ENCODE measurements around the gene IFIT1B. TPM values are rescaled to one million over a fixed set of nuclear protein-coding genes. Genes with fewer than 3 reads are reported as not detected.
"Not testable (repeated sequence)": the region's sequence is repeated elsewhere in the genome, so short reads cannot be mapped to it uniquely, and the experiment has no call there.

IFIT1B gene, protein sequence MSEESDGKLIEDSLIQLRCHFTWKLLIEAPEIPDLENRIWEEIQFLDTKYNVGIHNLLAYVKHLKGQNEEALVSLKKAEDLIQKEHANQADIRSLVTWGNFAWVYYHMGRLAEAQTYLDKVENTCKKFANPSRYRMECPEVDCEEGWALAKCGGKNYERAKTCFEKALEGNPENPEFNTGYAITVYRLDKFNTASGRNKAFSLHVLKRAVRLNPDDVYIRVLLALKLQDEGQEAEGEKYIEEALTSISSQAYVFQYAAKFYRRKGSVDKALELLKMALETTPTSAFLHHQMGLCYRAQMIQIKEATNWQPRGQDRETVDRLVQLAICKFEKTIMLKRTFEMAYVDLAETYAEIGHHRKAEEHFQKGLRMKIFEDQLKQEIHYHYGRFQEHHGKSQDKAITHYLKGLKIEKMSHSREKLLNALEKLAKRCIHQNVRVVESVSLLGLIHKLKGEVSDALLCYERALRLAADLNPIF
- not detected in 2 replicates for total RNA-seq (2014; rRNA removed; shearing (Covaris generic))
- polyA plus RNA-seq (2014; cell fraction: nucleus; rRNA removed), result not detected in 2 replicates

DNA sequence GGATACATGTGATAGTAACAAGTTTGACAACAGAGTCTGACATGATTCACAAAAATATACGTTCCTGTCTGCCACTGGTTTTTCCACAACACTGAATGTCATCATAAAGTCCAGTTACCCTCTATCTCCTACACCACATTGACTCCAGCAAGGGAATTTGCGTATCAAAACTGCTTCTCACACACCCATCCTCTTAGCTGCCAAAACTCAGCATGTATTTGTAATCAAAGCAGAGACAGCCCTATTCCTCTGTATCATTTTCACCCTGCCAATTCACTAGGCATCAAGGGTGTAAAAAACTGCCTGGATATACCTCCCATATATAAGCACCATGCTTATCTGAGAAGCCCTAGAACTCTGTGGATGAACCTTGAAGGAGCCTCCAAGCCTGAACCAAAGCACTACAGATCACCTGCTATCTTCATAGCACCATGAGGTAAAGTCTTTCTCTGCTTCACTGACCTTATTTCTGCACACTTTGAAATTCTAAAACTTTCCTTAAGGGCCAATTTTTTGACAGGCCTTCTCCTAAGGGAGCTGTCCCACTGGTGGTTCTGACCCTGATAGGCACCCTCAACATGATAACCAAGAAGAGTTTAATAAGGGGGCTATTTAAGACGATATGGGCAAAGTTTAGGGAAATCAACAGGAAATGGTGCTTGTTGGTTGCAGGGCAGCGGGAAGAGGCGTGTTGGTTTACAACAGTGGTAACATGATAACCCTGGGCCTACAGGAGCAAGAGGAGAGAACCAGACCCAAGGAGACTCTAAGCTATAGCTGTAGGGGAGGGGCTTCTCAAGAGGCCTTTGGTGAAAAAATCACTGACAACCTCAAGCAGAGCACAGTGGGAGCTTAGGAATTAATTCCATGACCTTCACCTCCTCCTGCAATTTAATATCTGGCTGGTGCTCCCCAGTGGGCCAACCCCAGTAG lies at the start of gene IFIT1B:
Gene IFIT1B (plus strand): TSS at position 352 of the 933 bp plus-strand sequence. CDS start 80 bp downstream, at position 432.
- DNase-seq (ENCODE audit: extremely low read depth, low read depth), result no peak

DNA sequence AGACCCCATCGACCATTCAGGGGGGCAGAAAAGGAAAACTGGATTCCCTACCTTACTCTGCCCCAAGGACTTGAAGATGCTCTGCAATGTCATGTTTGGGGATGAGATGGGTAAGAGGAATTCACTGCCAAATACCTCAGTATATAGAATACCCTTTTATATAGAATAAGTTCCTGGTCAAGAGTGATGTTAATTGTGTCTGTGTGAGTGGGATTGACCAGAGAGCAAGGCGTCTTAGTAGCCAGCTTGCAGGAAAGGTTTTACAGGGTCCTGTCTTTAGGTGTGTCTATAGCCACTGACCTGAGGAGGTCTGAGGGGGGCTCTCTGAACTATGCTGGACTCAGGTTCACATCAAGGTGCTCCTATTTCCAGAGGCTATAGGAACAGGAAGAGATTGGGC lies 48.7 kb upstream of the IFIT1B start:
- DNase-seq (ENCODE audit: extremely low read depth, low read depth), result no peak

DNA sequence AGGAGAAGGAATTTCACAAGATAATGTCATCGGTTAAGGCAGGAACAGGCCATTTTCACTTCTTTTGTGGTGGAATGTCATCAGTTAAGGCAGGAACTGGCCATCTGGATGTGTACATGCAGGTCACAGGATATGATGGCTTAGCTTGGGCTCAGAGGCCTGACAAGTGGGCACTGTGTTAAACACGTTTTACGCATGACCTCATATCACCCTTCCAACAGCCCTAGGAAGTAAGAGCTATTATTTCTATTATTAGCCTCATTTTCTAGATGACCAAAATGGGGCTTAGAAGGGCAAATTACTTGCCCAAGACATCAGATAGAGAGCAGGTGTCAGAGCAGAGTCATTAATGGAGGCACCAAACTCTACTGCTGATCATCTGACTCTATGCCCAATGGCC lies 47.8 kb upstream of the IFIT1B start:
- DNase-seq (ENCODE audit: extremely low read depth, low read depth), result not testable (repeated sequence)

DNA sequence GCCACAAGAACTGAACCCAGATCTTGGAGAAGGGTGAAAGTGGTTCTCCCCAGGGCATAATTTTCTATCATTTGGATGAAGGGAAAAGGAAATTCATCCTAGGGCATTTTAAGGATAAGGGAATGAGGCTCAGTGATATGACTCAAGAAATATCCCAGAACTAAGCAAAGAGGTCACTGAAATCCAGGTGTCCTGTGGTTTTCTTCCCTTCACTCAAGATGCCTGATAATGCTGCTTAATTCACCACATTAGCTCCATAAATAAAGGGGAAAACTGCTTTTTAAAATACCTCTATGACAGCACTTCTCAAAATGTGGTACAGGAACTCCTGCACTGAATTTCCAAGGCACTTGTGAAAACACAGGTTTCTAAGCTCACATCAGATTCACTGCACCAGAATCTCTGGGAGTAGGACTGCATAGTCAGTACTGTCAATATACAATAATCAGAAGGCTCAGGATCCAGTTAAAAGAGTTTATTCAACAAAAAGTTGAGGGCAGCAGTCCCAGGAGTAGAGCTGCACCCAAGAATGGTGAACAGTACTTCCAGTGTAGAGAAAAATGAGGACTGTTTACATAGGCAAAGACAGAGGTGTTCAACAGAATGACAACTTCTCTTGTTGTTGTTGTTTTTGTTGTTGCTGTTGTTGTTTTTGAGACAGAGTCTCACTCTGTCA lies 47.2 kb upstream of the IFIT1B start:
- no peak for DNase-seq (ENCODE audit: extremely low read depth, low read depth)

DNA sequence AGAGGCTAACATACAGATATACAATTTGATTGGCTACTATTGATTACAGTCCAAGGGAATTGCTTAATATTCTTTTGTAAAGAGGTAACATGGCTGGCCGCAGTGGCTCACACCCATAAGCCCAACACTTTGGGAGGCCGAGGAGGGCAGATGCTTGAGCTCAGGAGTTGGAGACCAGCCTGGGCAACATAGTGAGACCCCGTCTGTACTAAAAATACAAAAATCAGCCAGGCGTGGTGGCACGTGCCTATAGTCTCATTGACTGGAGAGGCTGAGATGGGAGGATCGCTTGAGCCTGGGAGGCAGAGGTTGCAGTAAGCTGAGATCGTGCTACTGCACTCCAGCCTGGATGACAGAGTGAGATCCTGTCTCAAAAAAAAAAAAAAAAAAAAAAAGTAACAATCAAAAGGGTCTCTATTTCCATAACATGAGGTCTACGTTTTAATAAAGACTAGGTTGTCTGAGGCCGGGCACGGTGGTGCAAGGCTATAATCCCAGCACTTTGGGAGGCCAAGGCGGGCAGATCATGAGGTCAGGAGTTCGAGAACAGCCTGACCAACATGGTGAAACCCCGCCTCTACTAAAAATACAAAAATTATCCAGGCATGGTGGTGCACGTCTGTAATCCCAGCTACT lies 46.3 kb upstream of the IFIT1B start:
- DNase-seq (ENCODE audit: extremely low read depth, low read depth), result not testable (repeated sequence)

DNA sequence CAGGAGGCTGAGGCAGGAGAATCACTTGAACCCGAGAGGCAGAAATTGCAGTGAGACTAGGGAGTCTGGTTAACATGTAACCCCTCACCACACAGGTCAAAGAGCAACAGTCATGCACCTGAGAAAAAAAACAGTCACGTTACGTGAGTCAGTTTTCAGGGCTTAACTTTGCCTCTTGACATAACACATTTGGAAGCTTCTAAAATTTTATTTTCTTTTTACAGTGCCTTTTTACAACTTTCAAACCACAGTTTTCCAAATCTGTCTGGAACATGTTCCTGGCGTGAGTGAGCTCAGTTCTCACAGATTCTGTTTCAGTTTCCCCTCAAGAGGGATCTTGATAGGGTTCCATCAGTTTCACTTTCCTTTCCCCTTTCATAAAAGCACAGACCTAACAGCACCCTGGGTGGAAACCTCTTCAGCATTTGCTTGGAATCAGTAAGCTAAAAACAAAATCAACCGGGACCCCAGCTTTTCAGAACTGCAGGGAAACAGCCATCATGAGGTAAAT lies 45.7 kb upstream of the IFIT1B start:
- no peak for DNase-seq (ENCODE audit: extremely low read depth, low read depth)

DNA sequence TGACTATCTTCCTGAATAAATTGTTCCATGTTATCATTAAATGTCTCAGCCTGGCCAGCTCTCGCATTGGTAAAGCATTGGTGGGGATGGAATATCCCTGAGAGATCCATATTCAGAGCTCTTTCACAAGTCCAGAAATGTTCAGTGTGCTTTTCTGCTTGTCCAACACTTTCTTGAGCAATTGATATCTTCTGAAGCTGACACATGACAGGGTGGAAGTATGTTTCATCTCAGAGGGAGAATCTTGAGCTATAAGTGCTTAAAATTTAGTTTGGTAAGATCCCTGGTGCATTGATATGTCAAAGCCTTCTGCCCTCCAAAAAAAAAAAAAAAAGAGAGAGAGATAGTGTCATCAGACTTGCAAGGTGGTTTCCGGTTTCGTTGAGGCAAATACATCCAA lies 42.6 kb upstream of the IFIT1B start:
- no peak for DNase-seq (ENCODE audit: extremely low read depth, low read depth)

DNA sequence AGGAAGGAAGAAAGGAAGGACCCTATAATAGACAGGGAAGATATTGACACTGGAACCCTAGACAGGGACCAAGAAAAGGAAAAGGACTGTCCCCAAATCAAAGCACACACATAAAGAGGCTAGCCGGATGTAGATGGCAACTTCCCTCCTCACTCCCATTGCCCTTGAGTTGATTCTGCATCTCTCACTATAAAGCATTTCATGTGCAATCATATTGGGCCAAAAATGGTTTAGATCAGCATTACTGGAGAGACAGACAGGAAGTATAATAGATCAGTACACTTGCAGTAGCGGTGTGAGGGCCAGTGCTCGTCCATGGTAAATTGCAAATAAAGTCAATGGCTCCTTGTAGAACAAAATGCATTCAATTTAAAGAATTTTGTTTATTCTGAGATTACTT lies 41.6 kb upstream of the IFIT1B start:
- no peak for DNase-seq (ENCODE audit: extremely low read depth, low read depth)

DNA sequence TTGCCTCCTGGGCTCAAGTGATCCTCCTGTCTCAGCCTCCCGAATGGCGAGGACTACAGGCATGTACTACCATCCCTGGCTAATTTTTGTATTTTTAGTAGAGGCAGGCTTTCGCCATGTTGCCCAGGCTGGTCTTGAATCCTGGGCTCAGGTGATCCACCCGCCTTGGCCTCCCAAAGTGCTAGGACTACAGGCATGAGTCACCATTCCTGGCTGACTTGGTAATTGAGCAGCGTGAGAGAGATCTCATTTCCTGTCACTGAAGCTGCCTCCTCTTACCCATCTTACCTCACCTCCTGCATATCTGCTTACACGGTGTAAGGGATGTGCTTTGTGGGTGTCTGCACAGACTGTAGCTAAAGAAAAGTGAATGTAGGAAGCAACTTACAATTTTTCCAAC lies 40.4 kb upstream of the IFIT1B start:
- DNase-seq (ENCODE audit: extremely low read depth, low read depth), result no peak

DNA sequence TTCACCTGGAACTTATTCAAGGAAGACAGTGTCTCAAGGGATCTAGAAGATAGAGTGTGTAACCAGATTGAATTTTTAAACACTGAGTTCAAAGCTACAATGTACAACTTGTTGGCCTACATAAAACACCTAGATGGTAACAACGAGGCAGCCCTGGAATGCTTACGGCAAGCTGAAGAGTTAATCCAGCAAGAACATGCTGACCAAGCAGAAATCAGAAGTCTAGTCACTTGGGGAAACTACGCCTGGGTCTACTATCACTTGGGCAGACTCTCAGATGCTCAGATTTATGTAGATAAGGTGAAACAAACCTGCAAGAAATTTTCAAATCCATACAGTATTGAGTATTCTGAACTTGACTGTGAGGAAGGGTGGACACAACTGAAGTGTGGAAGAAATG lies 39.1 kb upstream of the IFIT1B start:
- no peak for DNase-seq (ENCODE audit: extremely low read depth, low read depth)

DNA sequence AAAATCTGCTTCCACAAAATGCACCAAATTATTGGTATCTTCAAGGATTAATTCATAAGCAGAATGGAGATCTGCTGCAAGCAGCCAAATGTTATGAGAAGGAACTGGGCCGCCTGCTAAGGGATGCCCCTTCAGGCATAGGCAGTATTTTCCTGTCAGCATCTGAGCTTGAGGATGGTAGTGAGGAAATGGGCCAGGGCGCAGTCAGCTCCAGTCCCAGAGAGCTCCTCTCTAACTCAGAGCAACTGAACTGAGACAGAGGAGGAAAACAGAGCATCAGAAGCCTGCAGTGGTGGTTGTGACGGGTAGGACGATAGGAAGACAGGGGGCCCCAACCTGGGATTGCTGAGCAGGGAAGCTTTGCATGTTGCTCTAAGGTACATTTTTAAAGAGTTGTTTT lies 38.0 kb upstream of the IFIT1B start:
- no peak for DNase-seq (ENCODE audit: extremely low read depth, low read depth)

DNA sequence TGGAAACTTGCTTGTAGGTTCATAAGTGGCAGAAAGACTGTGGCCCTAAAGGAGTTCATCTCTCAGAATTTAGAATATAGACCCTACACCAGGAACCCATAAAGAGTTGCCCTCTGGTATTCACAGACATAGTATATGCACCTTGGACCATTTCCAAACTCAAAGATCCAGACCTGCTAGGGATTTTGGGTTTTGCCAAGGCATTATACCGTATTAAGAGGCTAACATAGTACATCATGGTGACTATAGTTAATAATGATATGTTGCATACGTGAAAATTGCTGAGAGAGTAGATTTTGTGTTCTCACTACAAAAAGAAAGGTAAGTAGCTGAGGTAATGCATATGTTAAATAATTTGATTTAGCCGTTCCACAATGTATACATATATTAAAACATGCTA lies 36.2 kb upstream of the IFIT1B start:
- DNase-seq (ENCODE audit: extremely low read depth, low read depth), result no peak

DNA sequence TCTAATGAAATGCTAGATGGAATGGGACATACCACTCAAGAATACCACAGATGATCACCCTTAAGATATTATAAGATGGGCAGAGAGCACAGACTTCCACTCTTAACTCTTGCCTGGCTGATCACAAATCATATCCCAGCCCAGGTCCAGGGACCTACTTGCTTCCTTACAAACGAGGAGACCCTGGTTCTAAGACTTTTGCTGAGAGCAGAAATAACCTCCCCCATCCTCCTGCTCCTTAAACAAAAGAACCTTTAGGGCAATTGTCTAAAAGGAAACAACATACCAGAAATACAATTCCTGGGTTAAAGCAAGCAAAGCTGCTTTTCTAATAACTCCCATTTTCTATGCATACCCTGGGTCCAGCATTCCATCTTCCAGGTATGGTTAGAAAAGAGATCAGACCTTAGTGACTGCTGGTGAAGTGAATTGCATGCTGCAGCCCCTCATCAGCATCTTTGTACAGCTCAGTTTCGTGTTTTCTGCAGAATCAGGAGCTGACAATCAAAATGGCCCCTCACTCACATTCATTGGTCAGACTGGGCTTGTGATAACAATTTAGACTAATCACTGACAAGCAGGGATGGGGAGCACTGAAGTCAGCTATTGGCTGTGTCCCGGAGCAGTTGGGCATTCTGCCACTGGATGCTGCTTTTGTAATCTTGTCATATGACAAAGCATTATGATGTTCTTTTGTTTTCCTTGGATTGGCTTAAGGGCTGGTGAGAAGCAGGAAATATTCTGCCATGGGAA lies 35.5 kb upstream of the IFIT1B start:
- peak; percentile 45 for DNase-seq (ENCODE audit: extremely low read depth, low read depth)

DNA sequence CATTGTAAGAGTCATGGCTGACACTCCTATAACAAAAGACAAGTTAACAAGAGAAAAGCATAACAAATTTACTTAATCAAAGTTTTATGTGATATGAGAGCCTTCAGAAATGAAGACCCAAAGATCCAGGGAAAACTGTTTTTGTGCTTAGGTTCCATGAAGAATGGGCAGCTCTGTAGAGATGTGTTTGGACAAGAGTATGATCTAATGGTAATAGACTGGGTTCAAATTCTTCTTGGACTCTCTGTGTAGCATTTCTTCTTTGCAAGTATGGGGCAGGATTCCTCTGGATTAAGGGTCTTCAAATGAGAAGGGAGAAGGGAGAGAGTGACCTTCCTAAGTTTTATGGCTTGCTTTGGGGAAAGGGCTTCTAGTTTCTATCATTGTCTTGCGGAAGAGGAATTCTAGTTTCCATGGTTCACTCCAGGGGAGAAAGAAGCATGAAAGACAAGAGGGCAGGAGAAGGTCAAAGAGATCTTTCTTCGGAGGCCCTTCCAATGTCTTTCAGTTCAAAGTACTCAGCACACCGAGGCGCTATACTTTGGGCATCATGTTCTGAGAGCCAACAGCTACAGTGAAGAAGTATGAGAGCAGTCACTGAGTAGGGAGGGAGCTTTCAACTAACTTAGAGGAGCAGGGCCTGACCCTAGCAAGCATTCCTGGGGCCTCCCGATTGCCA lies 34.6 kb upstream of the IFIT1B start:
- no peak for DNase-seq (ENCODE audit: extremely low read depth, low read depth)

DNA sequence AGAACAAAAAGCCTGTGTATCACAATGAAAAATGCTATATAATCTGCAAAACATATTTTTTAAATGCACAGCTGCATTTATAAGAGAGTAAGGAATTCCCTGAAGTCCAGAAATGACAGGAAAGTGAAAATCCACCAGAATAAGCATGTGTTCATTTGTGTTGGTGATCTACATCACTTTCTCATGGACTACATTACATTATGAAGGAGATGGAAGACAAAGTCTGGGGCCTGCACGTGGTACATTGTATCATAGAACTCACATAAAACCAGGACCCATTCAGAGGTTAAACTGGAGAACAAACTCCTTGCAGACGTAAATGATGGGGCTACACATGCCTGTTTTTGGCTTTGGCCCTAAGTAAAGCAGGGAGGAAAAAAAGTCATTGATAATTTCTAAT lies 33.7 kb upstream of the IFIT1B start:
- DNase-seq (ENCODE audit: extremely low read depth, low read depth), result no peak

DNA sequence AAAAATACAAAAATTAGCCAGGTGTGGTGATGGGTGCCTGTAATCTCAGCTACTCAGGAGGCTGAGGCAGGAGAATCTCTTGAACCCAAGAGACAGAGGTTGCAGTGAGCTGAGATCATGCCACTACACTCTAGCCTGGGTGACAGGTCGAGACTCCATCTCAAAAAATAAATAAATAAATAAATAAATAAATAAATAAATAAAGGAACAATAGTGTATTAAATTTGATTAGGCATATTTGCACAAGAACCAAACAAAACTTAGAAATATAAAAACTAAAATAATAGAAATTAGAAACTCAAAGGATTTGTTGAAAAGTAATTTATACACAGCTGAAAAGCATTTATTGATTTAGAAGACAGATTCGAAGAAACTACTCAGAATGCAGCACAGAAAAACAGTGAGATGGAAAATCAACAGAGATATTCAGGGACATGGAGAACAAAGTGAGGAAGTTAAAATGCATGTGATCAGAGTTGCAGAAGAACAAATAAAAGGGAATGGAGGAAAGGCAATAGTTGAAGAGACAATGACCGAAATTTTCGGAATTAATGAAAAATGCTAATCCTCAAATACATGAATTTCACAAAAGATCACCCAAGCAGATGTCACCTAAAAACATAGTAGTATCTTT lies 32.4 kb upstream of the IFIT1B start:
- DNase-seq (ENCODE audit: extremely low read depth, low read depth), result no peak

DNA sequence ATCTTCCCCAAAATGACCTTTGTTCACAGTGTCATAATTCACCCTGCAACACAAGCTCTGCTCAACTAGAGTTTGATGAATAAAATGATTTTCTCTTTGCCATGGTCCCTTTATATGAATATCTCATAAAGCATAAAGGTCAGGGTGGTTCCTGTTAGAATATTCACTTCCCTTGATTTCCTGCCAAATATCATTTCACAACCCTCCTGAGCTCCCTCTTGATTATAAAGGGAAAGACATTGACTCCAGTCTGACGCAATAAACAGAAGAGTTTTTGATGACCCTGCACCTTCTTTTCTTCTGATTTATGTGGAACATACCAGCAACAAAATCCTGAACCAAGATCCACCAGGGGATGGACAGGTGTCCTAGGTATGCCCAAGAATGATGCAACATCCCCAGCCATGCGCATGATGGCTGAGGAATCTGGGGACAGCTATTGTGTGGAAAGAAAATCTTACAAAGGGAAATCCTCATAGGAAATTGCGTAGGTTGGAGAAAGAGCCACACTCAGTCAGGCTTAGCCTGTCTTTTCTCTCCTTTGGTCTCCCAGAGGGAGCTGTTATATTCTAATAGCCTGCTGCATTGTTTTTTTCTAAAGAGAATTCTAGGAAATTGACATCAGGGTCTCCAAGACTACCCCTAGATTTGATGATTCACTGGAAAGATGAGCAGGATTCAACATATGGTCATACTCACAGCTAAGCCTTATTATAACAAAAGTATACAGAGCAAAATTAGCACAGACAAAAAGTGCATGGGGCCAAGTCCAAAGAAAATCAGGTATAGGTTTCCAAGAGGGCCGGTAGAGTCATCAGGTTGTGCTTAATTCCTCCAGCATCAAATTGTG lies 31.2 kb upstream of the IFIT1B start:
- peak; percentile 47 for DNase-seq (ENCODE audit: extremely low read depth, low read depth)
